GM12878 (cell line): ENCODE results near the gene ARAF. TPM values are rescaled to one million over a fixed set of nuclear protein-coding genes. Genes with fewer than 3 reads are reported as not detected.

Experiments used
- ATAC-seq: fragments of 200-7000 bp; cut with Tn5 transposase; 3 replicates; pipeline ENCODE4 v1.9.1; 2020; ENCODE audit warnings: mild to moderate bottlenecking, moderate library complexity
- BruUV-seq: library from RNA; stranded (reverse); fragments of 400-500 nt; replicated peaks from 2 replicates; lab custom pipeline; 2021; lab: Mats Ljungman, UMichigan
- CTCF ChIA-PET: fragments of 300-600 bp; sonication (Branson Sonifier 250); formaldehyde crosslinking; extraction: SDS; loops from one replicate; lab custom pipeline; 2021; ENCODE audit warnings: inconsistent platforms; lab: Yijun Ruan, JAX
- POLR2A ChIA-PET: fragments of 350-600 bp; formaldehyde crosslinking; extraction: SDS; loops from one replicate; lab custom pipeline; 2021; ENCODE audit warnings: inconsistent platforms; lab: Charles Lee
- RAD21 ChIA-PET: fragments of 300-600 bp; sonication (Branson Sonifier 250); formaldehyde crosslinking; loops from one replicate; lab custom pipeline; 2023; ENCODE audit warnings: antibody characterized with exemption; ENCODE audit not compliant: unreplicated experiment; lab: Charles Lee
- SMC1A ChIA-PET: fragments of 300-600 bp; sonication (Branson Sonifier 250); formaldehyde crosslinking; loops from one replicate; lab custom pipeline; 2023; ENCODE audit not compliant: unreplicated experiment, uncharacterized antibody; lab: Charles Lee
- DNase-seq: peaks from one replicate; pipeline ENCODE4 v3.0.0-alpha.2; 2011; ENCODE audit warnings: low read depth, low spot score
- FAIRE-seq: peaks from 3 replicates; lab custom pipeline; 2011; peaks lifted over from hg19 to GRCh38; lab: Jason Lieb, UNC
- H2AFZ ChIP-seq: 2 replicates; pipeline ENCODE4 v1.6.0; 2011; ENCODE audit warnings: low read depth, low read length, control low read depth; ENCODE audit not compliant: control insufficient read depth
- H3K27ac ChIP-seq: 2 replicates; pipeline ENCODE4 v1.5.1; 2011; ENCODE audit warnings: control low read depth; ENCODE audit not compliant: control insufficient read depth, insufficient read depth
- H3K27me3 ChIP-seq, 2 experiments: replicated peaks in 1 of 2; 2 replicates each; pipeline versions ENCODE4 v1.6.0 to v1.6.1; 2011; ENCODE audit warnings: low read length in 1 of 2; ENCODE audit not compliant: control insufficient read depth in 2 of 2, insufficient read depth in 2 of 2
- H3K36me3 ChIP-seq, 2 experiments: 2 replicates each; pipeline ENCODE4 v1.5.1; 2011; ENCODE audit warnings: low read length in 1 of 2; ENCODE audit not compliant: control insufficient read depth in 2 of 2, insufficient read depth in 2 of 2
- H3K4me1 ChIP-seq: 2 replicates; pipeline ENCODE4 v1.6.1; 2011; ENCODE audit warnings: mild to moderate bottlenecking, low read length, moderate library complexity, mixed read lengths; ENCODE audit not compliant: control insufficient read depth, insufficient read depth
- H3K4me2 ChIP-seq: 2 replicates; pipeline ENCODE4 v1.6.0; 2011; ENCODE audit warnings: control low read depth; ENCODE audit not compliant: control insufficient read depth, insufficient read depth
- H3K4me3 ChIP-seq: fragments of 200-600 bp; sonication (generic); 2 replicates; pipeline ENCODE4 v1.5.1; 2016
- H3K79me2 ChIP-seq: 2 replicates; pipeline ENCODE4 v1.6.0; 2011; ENCODE audit warnings: low read length; ENCODE audit not compliant: control insufficient read depth, insufficient read depth
- H3K9ac ChIP-seq: 2 replicates; pipeline ENCODE4 v1.8.0; 2011; ENCODE audit warnings: low read length, control low read depth, mixed read lengths; ENCODE audit not compliant: control insufficient read depth, insufficient read depth
- H3K9me3 ChIP-seq: replicated peaks from 3 replicates; pipeline ENCODE4 v1.5.1; 2011; ENCODE audit warnings: mild to moderate bottlenecking, low read length; ENCODE audit not compliant: control insufficient read depth, insufficient read depth
- H4K20me1 ChIP-seq: 2 replicates; pipeline ENCODE4 v1.6.0; 2011; ENCODE audit not compliant: control insufficient read depth, insufficient read depth
- BCL11A ChIP-seq: IDR thresholded peaks from 2 replicates; pipeline ENCODE4 v1.6.1; 2011; ENCODE audit warnings: low read depth, low read length
- BMI1 ChIP-seq: fragments of 450-650 bp; IDR thresholded peaks from 2 replicates; pipeline ENCODE4 v1.6.1; 2016; ENCODE audit warnings: mild to moderate bottlenecking, moderate library complexity, borderline replicate concordance
- CEBPB ChIP-seq, 2 experiments: fragments of 150-350 bp in 1 of 2; IDR thresholded peaks; 2 replicates each; pipeline ENCODE4 v1.6.1; 2012 to 2014; ENCODE audit warnings: low read depth in 2 of 2, low read length in 2 of 2, borderline replicate concordance in 1 of 2, inconsistent platforms in 1 of 2
- EP300 ChIP-seq, 2 experiments: fragments of 150-350 bp in 1 of 2; IDR thresholded peaks; 2 replicates each; pipeline ENCODE4 v1.6.1; 2011 to 2012; ENCODE audit warnings: low read depth in 2 of 2, low read length in 2 of 2, borderline replicate concordance in 1 of 2, improper control_type of control experiment in 1 of 2, inconsistent platforms in 1 of 2; ENCODE audit not compliant: control insufficient read depth in 1 of 2
- KDM1A ChIP-seq: fragments of 200-600 bp; sonication (generic); IDR thresholded peaks from 2 replicates; pipeline ENCODE4 v1.6.1; 2016; ENCODE audit warnings: borderline replicate concordance
- KLF5 ChIP-seq: fragments of 450-650 bp; IDR thresholded peaks from 2 replicates; pipeline ENCODE4 v1.6.1; 2014; ENCODE audit warnings: mild to moderate bottlenecking; ENCODE audit not compliant: partially characterized antibody
- MAX ChIP-seq: IDR thresholded peaks from 2 replicates; pipeline ENCODE4 v1.6.1; 2012; ENCODE audit warnings: low read depth, low read length, improper control_type of control experiment
- RAD21 ChIP-seq: IDR thresholded peaks from 2 replicates; pipeline ENCODE4 v1.6.1; 2011; ENCODE audit warnings: mild to moderate bottlenecking, low read depth, low read length, moderate library complexity; ENCODE audit not compliant: insufficient read depth
- RFX5 ChIP-seq: IDR thresholded peaks from 2 replicates; pipeline ENCODE4 v1.6.1; 2011; ENCODE audit warnings: low read depth, low read length, improper control_type of control experiment
- SMAD5 ChIP-seq: IDR thresholded peaks from 2 replicates; pipeline ENCODE4 v1.6.1; 2016; ENCODE audit warnings: antibody characterized with exemption, low read depth
- SMC3 ChIP-seq: IDR thresholded peaks from 2 replicates; pipeline ENCODE4 v1.6.1; 2011; ENCODE audit warnings: low read length, improper control_type of control experiment, borderline replicate concordance
- SPI1 ChIP-seq: IDR thresholded peaks from 2 replicates; pipeline ENCODE4 v1.6.1; 2011; ENCODE audit warnings: low read depth, mild to moderate bottlenecking, low read length, moderate library complexity, borderline replicate concordance; ENCODE audit not compliant: insufficient read depth
- SREBF2 ChIP-seq: IDR thresholded peaks from 2 replicates; pipeline ENCODE4 v1.6.1; 2012; ENCODE audit warnings: mild to moderate bottlenecking, low read length
- SUZ12 ChIP-seq: fragments of 200-600 bp; sonication (generic); IDR thresholded peaks from one replicate; pipeline ENCODE4 v1.6.1; 2018; ENCODE audit warnings: antibody characterized with exemption, mild to moderate bottlenecking; ENCODE audit not compliant: unreplicated experiment
- ZNF622 ChIP-seq: fragments of 450-650 bp; IDR thresholded peaks from 2 replicates; pipeline ENCODE4 v1.6.1; 2017; ENCODE audit warnings: mild to moderate bottlenecking, inconsistent platforms
- WGBS: methylation state at CpG from one replicate; pipeline ENCODE4 v1.1.6; 2016; ENCODE audit warnings: low lambda C conversion rate; ENCODE audit not compliant: insufficient replicate concordance, insufficient coverage; ENCODE audit errors: missing lambda C conversion rate; 5-methylcytosine and 5-hydroxymethylcytosine counted together
- in situ Hi-C: fragments of 300-500 bp; cut with MboI; formaldehyde crosslinking; loops from 9 replicates; pipeline ENCODE4 v1.14.3; 2018; ENCODE audit warnings: mixed read lengths
- intact Hi-C: fragments of 100-400 bp; cut with micrococcal nuclease; formaldehyde crosslinking; loops from one replicate; pipeline ENCODE4 v1.14.2; 2022; ENCODE audit not compliant: unreplicated experiment
- polyA plus RNA-seq, 11 experiments: library from polyadenylated mRNA; depleted of rRNA in 4 of 11; unstranded in 6 of 11; stranded (reverse) in 5 of 11; fragments of >200 nt; fragmentation: Nextera tagmentation in 4 of 11; fragmentation: Illumina TruSeq in 1 of 11; extraction: Ambion mirVana in 4 of 11; extraction: Trizol in 1 of 11; gene quantifications; 1 replicate in 1 of 11; 2 replicates in 10 of 11; pipeline versions ENCODE4 v1.2.1 to v1.2.3, GENCODE V29; 2011 to 2016; ENCODE audit warnings: inconsistent platforms in 2 of 11, missing spikeins in 2 of 11, low read depth in 1 of 11
- total RNA-seq, 4 experiments: library from RNA; depleted of rRNA in 3 of 4; stranded (reverse); fragments of >200 nt in 3 of 4; fragmentation: Illumina TruSeq in 1 of 4; extraction: Trizol in 1 of 4; gene quantifications; 2 replicates each; pipeline versions ENCODE4 v1.2.1 to v1.2.3, GENCODE V29; 2013 to 2021
- TF ChIP-seq, protein P1 (sequence below): IDR thresholded peaks from 2 replicates; pipeline ENCODE4 v1.6.1; 2011; ENCODE audit warnings: low read depth, low read length, improper control_type of control experiment, borderline replicate concordance
- TF ChIP-seq, protein P2 (sequence below): IDR thresholded peaks from 2 replicates; pipeline ENCODE4 v1.6.1; 2012; ENCODE audit warnings: low read depth, low read length, improper control_type of control experiment

ARAF gene
- total and polyA plus RNA-seq, 10 of the 15 experiments (the other 5 are each of a cell fraction or from before 2014, with no cell fraction given), result 5.0 to 79.2 (median 39.1) TPM

GRCh38 chrX:47572773-47573340 is 11.9 kb downstream of the ARAF start (continued):
- TF ChIP-seq RFX5, result no peak
- TF ChIP-seq SREBF2, result no peak

- DNase-seq (no peak), FAIRE-seq (no peak), ATAC-seq (no peak)
- WGBS, result 73% methylated on average over 20 of the region's 20 CpGs
- H3K9me3 ChIP-seq, result no peaks in the 10 kb centered on the region; the same call in 2 of the 3 replicates
- intact Hi-C loops, result no loop called here
- H2AFZ ChIP-seq, result no peak overlapping the region
- H3K4me2 ChIP-seq, result no peak overlapping the region
- CTCF ChIA-PET, result no interaction called here
- SMC1A ChIA-PET, result no interaction called here
- BruUV-seq, result no TSS peak
- in situ Hi-C loops, result no loop called here
- peaks cover 1 to 4% of the 10 kb centered on the region in 2 experiments; a peak in 3 of 4 replicates for H3K36me3 ChIP-seq
- RAD21 ChIA-PET, result no interaction called here
- POLR2A ChIA-PET, result no interaction called here
- no peak overlapping the region for H3K9ac ChIP-seq
- H4K20me1 ChIP-seq, result no peaks in the 10 kb centered on the region
- H3K27me3 ChIP-seq, result no peaks in the 10 kb centered on the region
- H3K27ac ChIP-seq, result no peak overlapping the region
- H3K4me1 ChIP-seq, result no peaks in the 10 kb centered on the region
- H3K4me3 ChIP-seq, result no peak overlapping the region
- no peaks in the 10 kb centered on the region for H3K79me2 ChIP-seq
- no peak for TF ChIP-seq BCL11A
- no peak for TF ChIP-seq ZNF622
- TF ChIP-seq EP300 (IDR thresholded peaks at IDR 0.05; ENCODE audit: borderline replicate concordance in 1 of 2, control insufficient read depth in 1 of 2, low read depth in 2 of 2, low read length in 2 of 2), result no peak
- no peak for TF ChIP-seq SPI1
- no peak for TF ChIP-seq RAD21
- no peak for TF ChIP-seq SUZ12
- no peak for TF ChIP-seq MAX
- TF ChIP-seq, protein P1, sequence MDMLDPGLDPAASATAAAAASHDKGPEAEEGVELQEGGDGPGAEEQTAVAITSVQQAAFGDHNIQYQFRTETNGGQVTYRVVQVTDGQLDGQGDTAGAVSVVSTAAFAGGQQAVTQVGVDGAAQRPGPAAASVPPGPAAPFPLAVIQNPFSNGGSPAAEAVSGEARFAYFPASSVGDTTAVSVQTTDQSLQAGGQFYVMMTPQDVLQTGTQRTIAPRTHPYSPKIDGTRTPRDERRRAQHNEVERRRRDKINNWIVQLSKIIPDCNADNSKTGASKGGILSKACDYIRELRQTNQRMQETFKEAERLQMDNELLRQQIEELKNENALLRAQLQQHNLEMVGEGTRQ, result no peak
- TF ChIP-seq SMC3, result no peak
- TF ChIP-seq SMAD5, result no peak
- TF ChIP-seq KDM1A, result no peak
- TF ChIP-seq BMI1, result no peak
- TF ChIP-seq CEBPB (IDR thresholded peaks at IDR 0.05; ENCODE audit: borderline replicate concordance in 1 of 2, low read depth in 2 of 2, low read length in 2 of 2), result no peak
- no peak for TF ChIP-seq KLF5
- TF ChIP-seq, protein P2, sequence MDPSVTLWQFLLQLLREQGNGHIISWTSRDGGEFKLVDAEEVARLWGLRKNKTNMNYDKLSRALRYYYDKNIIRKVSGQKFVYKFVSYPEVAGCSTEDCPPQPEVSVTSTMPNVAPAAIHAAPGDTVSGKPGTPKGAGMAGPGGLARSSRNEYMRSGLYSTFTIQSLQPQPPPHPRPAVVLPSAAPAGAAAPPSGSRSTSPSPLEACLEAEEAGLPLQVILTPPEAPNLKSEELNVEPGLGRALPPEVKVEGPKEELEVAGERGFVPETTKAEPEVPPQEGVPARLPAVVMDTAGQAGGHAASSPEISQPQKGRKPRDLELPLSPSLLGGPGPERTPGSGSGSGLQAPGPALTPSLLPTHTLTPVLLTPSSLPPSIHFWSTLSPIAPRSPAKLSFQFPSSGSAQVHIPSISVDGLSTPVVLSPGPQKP, result no peak
Measured at GRCh38 chrX:47573341-47574075, 12.5 kb downstream of the ARAF start.
